Uterus (tissue), 4 donors: ENCODE measurements around the gene HPSE. TPM values are rescaled to one million over a fixed set of nuclear protein-coding genes. Genes with fewer than 3 reads are reported as not detected.
"Not testable (repeated sequence)": the region's sequence is repeated elsewhere in the genome, so short reads cannot be mapped to it uniquely, and the experiment has no call there.

Source experiments
- DNase-seq, 2 donors: peaks; one replicate each; pipeline ENCODE4 v3.0.0-alpha.2; 2019 to 2020
- H3K27ac ChIP-seq, 2 donors: fragments of 200-600 bp; sonication (generic); 1 replicate in 1 of 2; 2 replicates in 1 of 2; pipeline ENCODE4 v1.5.1; 2016 to 2018
- H3K27me3 ChIP-seq, 2 donors: fragments of 200-600 bp; sonication (generic); one replicate each; pipeline ENCODE4 v1.5.1; 2018 to 2019; ENCODE audit warnings: control low read depth in 1 of 2
- H3K36me3 ChIP-seq, 2 donors: fragments of 200-600 bp; sonication (generic); one replicate each; pipeline ENCODE4 v1.5.1; 2019; ENCODE audit warnings: control low read depth in 1 of 2
- H3K4me1 ChIP-seq, 2 donors: fragments of 200-600 bp; sonication (generic); one replicate each; pipeline ENCODE4 v1.5.1; 2018 to 2019; ENCODE audit warnings: control low read depth in 1 of 2
- H3K4me3 ChIP-seq, 2 donors: fragments of 200-600 bp; sonication (generic); 1 replicate in 1 of 2; 2 replicates in 1 of 2; pipeline ENCODE4 v1.5.1; 2018 to 2019; ENCODE audit warnings: mild to moderate bottlenecking in 1 of 2
- H3K9me3 ChIP-seq, 2 donors: fragments of 200-600 bp; sonication (generic); one replicate each; pipeline ENCODE4 v1.5.1; 2019; ENCODE audit warnings: control low read depth in 1 of 2
- POLR2A ChIP-seq, 2 donors: fragments of 450-650 bp; IDR thresholded peaks; one replicate each; pipeline ENCODE4 v1.6.1; 2016; ENCODE audit warnings: antibody characterized with exemption in 2 of 2, mild to moderate bottlenecking in 1 of 2, moderate library complexity in 1 of 2
- intact Hi-C: fragments of 100-400 bp; cut with DNase I; formaldehyde crosslinking; loops from one replicate; pipeline ENCODE4 v1.15.1; 2023; ENCODE audit warnings: low total_unique reads
- total RNA-seq, 4 donors: library from RNA; depleted of rRNA in 3 of 4; stranded (reverse); fragments of >200 nt in 3 of 4; gene quantifications; one replicate each; pipeline versions ENCODE4 v1.1.0 to v1.2.4, GENCODE V29; 2014 to 2023
- TF ChIP-seq, protein P1 (sequence below), 4 experiments: fragments of 200-600 bp in 2 of 4; fragments of 450-650 bp in 2 of 4; sonication (generic) in 2 of 4; IDR thresholded peaks; one replicate each; pipeline ENCODE4 v1.5.1; 2016 to 2019; ENCODE audit warnings: antibody characterized with exemption in 4 of 4, mild to moderate bottlenecking in 2 of 4, moderate library complexity in 1 of 4
- donor health status: DM: yes; HTN: yes; CAD: no.

The HPSE gene
- total RNA-seq, 4 donors from 2014 or later: 1.3 to 10.2 (median 5.8) TPM

- Histone ChIP-seq H3K4me1 (no peaks in the 10 kb centered on the region), H3K4me3 (no peak overlapping the region), H3K36me3 (no peaks in the 10 kb centered on the region), H3K27ac (no peak overlapping the region), H3K27me3 (no peaks in the 10 kb centered on the region), H3K9me3 (no peaks in the 10 kb centered on the region)
- no peak for DNase-seq
- TF ChIP-seq, protein P1, sequence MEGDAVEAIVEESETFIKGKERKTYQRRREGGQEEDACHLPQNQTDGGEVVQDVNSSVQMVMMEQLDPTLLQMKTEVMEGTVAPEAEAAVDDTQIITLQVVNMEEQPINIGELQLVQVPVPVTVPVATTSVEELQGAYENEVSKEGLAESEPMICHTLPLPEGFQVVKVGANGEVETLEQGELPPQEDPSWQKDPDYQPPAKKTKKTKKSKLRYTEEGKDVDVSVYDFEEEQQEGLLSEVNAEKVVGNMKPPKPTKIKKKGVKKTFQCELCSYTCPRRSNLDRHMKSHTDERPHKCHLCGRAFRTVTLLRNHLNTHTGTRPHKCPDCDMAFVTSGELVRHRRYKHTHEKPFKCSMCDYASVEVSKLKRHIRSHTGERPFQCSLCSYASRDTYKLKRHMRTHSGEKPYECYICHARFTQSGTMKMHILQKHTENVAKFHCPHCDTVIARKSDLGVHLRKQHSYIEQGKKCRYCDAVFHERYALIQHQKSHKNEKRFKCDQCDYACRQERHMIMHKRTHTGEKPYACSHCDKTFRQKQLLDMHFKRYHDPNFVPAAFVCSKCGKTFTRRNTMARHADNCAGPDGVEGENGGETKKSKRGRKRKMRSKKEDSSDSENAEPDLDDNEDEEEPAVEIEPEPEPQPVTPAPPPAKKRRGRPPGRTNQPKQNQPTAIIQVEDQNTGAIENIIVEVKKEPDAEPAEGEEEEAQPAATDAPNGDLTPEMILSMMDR (IDR thresholded peaks at IDR 0.05): no peak
- TF ChIP-seq POLR2A (IDR thresholded peaks at IDR 0.05): no peak
- intact Hi-C loops: no loop called here
Measured at GRCh38 chr4:83326546-83326945, 8.1 kb downstream of the HPSE start.

DNA sequence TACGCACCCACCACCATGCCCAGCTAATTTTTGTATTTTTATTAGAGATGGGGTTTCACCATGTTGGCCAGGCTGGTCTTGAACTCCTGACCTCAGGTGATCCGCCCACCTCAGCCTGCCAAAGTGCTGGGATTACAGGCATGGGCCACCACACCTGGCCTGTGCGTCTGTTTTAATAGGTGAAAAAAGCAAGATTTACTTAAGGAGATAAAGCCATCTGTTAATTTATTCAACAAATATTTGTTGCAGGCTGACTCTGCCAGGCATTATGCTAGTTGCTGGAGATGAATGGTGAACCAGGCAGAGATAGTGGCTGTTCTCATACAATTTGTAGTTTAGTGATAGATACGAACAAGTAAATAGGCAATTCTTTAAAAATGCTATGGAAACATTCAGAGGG is 9.3 kb downstream of the HPSE start:
- H3K4me3 ChIP-seq, intact Hi-C loops, H3K27me3 ChIP-seq, H3K36me3 ChIP-seq, DNase-seq, H3K9me3 ChIP-seq, H3K4me1 ChIP-seq, H3K27ac ChIP-seq: not testable (repeated sequence)

GRCh38 chr4:83323136-83323535 is 11.5 kb downstream of the HPSE start:
- intact Hi-C loops: no loop called here
- H3K27ac ChIP-seq: no peak overlapping the region
- no peak for DNase-seq
- no peak overlapping the region for H3K4me3 ChIP-seq
- no peaks in the 10 kb centered on the region for H3K4me1 ChIP-seq
- TF ChIP-seq, protein P1 (IDR thresholded peaks at IDR 0.05): no peak
- no peak for TF ChIP-seq POLR2A (IDR thresholded peaks at IDR 0.05)
- no peaks in the 10 kb centered on the region for H3K9me3 ChIP-seq
- no peaks in the 10 kb centered on the region for H3K36me3 ChIP-seq
- no peaks in the 10 kb centered on the region for H3K27me3 ChIP-seq

DNA sequence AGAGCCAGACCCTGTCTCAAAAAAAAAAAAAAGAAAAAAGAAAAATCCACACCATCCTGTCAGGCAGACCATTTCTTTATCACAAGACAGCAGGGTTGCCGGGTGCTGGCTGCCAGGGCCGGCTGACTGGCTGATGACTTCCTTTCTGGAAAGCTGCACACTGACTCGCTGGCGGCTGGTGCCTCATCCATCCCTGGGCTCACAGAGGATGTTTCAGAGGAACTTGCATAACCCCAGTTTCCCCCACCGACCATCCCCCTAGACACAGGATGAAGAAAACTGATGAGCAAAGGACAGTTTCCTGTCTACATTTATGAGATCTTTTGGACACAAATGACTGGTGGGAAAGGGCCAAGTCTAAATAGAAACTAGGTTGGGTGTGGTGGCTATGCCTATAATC is 14.1 kb downstream of the HPSE start:
- H3K4me3 ChIP-seq: no peak overlapping the region
- no peaks in the 10 kb centered on the region for H3K4me1 ChIP-seq
- intact Hi-C loops: no loop called here
- no peak for TF ChIP-seq POLR2A (IDR thresholded peaks at IDR 0.05)
- TF ChIP-seq, protein P1 (IDR thresholded peaks at IDR 0.05): no peak
- no peaks in the 10 kb centered on the region for H3K36me3 ChIP-seq
- no peaks in the 10 kb centered on the region for H3K27me3 ChIP-seq
- no peaks in the 10 kb centered on the region for H3K9me3 ChIP-seq
- H3K27ac ChIP-seq: no peak overlapping the region
- no peak for DNase-seq

GRCh38 chr4:83318666-83319065 is 16.0 kb downstream of the HPSE start:
- H3K9me3 ChIP-seq: no peaks in the 10 kb centered on the region

More at GRCh38 chr4:83318666-83319065, 16.0 kb downstream of the HPSE start:
- TF ChIP-seq, protein P1 (IDR thresholded peaks at IDR 0.05): no peak
- no peak for TF ChIP-seq POLR2A (IDR thresholded peaks at IDR 0.05)
- no peak for DNase-seq
- intact Hi-C loops: no loop called here
- Histone ChIP-seq H3K4me3 (no peak overlapping the region), H3K27ac (no peak overlapping the region), H3K4me1 (no peaks in the 10 kb centered on the region), H3K36me3 (no peaks in the 10 kb centered on the region), H3K27me3 (no peaks in the 10 kb centered on the region)
